Measurements from ENCODE around the gene DLG2. TPM values are rescaled to one million over a fixed set of nuclear protein-coding genes. Genes with fewer than 3 reads are reported as not detected.

DLG2 gene
- total and polyA plus RNA-seq, 2 donors (not counting 3 experiments of a cell fraction or from before 2014, with no cell fraction given): 0.15 to 1.1 TPM

DNA sequence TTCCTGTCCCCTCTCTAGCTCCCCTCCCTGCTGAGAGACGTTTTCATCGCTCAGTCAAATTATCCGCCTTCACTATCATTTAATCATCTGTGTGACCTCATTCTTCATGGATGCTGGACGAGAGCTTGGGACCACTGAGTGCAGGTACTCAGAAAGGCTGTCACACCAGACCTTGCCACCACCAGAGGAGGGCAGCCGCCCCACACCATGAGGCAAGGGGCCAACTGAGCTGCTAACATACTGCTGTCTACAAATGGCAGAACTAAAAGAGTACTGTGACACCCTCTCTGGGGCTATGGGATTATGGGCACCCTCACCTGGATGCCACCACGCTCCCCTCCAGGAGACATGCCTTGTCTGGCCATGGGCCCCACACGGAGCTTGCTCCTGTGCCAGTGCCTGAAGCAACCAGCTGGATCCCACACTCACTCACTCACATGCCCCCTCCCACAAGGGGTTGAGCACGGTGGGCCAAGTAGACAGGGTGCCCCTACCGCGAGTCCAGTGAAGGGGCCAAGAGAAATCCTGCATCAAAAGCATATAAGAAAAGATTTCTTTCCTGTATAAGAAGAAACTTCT is 1670.9 kb downstream of the DLG2 start:
- intact Hi-C loops (cut with micrococcal nuclease) (no loop called here), dilution Hi-C loops (cut with MboI; ENCODE audit: extremely low pct_ligation_motif_present, low sequenced_read_pairs) (no loop called here)
- no peaks in the 10 kb centered on the region for H3K36me3 ChIP-seq (ENCODE audit: control insufficient read depth in 2 of 2, extremely low read depth in 1 of 2, insufficient read depth in 2 of 2, low read length in 2 of 2)
- FAIRE-seq: no peak
- no TSS peak for BruUV-seq (replicated peaks)
- no peak overlapping the region for H3K4me2 ChIP-seq (ENCODE audit: insufficient read depth, low read length)
- POLR2A ChIA-PET: no interaction called here
- DNase-seq (ENCODE audit: low read depth, low spot score): no peak
- H3K79me2 ChIP-seq (ENCODE audit: control insufficient read depth, insufficient read depth, low read length): no peaks in the 10 kb centered on the region
- H3K9me1 ChIP-seq (replicated peaks; ENCODE audit: control insufficient read depth, extremely low read depth, insufficient read depth, low read length): no peaks in the 10 kb centered on the region
- no peaks in the 10 kb centered on the region for H3K9me3 ChIP-seq (replicated peaks; ENCODE audit: control insufficient read depth, insufficient read depth, low read length)
- H3K4me1 ChIP-seq (ENCODE audit: control insufficient read depth, extremely low read depth, insufficient read depth, low read length): no peaks in the 10 kb centered on the region
- TF ChIP-seq POLR2A (IDR thresholded peaks at IDR 0.05; ENCODE audit: low read depth, low read length) (no peak), GATA2 (IDR thresholded peaks at IDR 0.05; ENCODE audit: insufficient read depth, insufficient read length, low read depth, low read length) (no peak)
- H2AFZ ChIP-seq (ENCODE audit: low read depth, low read length): no peak overlapping the region
- CTCF ChIA-PET: no interaction called here
- no peaks in the 10 kb centered on the region for H3K27me3 ChIP-seq (ENCODE audit: control insufficient read depth in 2 of 2, insufficient read depth in 2 of 2, low read length in 2 of 2)
- H3K4me3 ChIP-seq (replicated peaks in 1 of 3; ENCODE audit: insufficient read depth in 1 of 3, low read depth in 1 of 3, low read length in 3 of 3): no peak overlapping the region
- H3K27ac ChIP-seq (ENCODE audit: insufficient read depth, low read depth, low read length): no peak overlapping the region
- no peak overlapping the region for H3K9ac ChIP-seq (replicated peaks; ENCODE audit: extremely low read depth, insufficient read depth, low read length)
- no peaks in the 10 kb centered on the region for H4K20me1 ChIP-seq (replicated peaks; ENCODE audit: control insufficient read depth, extremely low read depth, insufficient read depth, low read length)

DNA sequence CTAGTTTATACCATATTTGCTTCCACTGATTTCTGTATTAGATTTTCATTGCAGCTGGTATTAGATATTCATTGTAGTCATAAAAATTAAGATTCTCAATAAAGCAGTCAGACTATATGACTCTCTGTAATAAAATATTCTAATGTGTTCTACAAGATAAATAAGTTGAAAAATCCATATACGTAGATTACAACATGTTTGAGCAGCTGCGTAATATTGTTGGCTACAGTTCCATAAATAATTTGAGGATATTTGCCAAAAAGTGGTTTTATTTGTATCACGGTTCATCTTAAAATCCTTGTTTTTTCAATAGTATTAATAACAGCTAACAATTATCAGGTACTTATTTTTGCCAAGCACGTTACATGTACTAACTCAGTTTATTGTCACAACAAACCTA is 1672.4 kb downstream of the DLG2 start:
- H4K20me1 ChIP-seq (replicated peaks; ENCODE audit: control insufficient read depth, extremely low read depth, insufficient read depth, low read length): no peaks in the 10 kb centered on the region
- no peaks in the 10 kb centered on the region for H3K36me3 ChIP-seq (ENCODE audit: control insufficient read depth in 2 of 2, extremely low read depth in 1 of 2, insufficient read depth in 2 of 2, low read length in 2 of 2)
- no peak overlapping the region for H3K4me2 ChIP-seq (ENCODE audit: insufficient read depth, low read length)
- ChIA-PET POLR2A (no interaction called here), CTCF (no interaction called here)
- H3K4me3 ChIP-seq (replicated peaks in 1 of 3; ENCODE audit: insufficient read depth in 1 of 3, low read depth in 1 of 3, low read length in 3 of 3): no peak overlapping the region
- intact Hi-C loops (cut with micrococcal nuclease): no loop called here
- no peak for TF ChIP-seq POLR2AphosphoS5 (IDR thresholded peaks at IDR 0.05; ENCODE audit: insufficient read depth, low read depth, low read length)
- TF ChIP-seq, protein P1, sequence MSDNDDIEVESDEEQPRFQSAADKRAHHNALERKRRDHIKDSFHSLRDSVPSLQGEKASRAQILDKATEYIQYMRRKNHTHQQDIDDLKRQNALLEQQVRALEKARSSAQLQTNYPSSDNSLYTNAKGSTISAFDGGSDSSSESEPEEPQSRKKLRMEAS (IDR thresholded peaks at IDR 0.05; ENCODE audit: insufficient read depth, insufficient read length): no peak
- no peak for TF ChIP-seq GATA2 (IDR thresholded peaks at IDR 0.05; ENCODE audit: insufficient read depth, insufficient read length, low read depth, low read length)
- no peaks in the 10 kb centered on the region for H3K9me1 ChIP-seq (replicated peaks; ENCODE audit: control insufficient read depth, extremely low read depth, insufficient read depth, low read length)
- no peak overlapping the region for H3K9ac ChIP-seq (replicated peaks; ENCODE audit: extremely low read depth, insufficient read depth, low read length)
- H3K9me3 ChIP-seq (replicated peaks; ENCODE audit: control insufficient read depth, insufficient read depth, low read length): no peaks in the 10 kb centered on the region
- dilution Hi-C loops (cut with MboI; ENCODE audit: extremely low pct_ligation_motif_present, low sequenced_read_pairs): no loop called here
- H3K27ac ChIP-seq (ENCODE audit: insufficient read depth, low read depth, low read length): no peak overlapping the region
- no peaks in the 10 kb centered on the region for H3K4me1 ChIP-seq (ENCODE audit: control insufficient read depth, extremely low read depth, insufficient read depth, low read length)
- FAIRE-seq: no peak
- DNase-seq (ENCODE audit: low read depth, low spot score): no peak
- BruUV-seq (replicated peaks): no TSS peak
- H2AFZ ChIP-seq (ENCODE audit: low read depth, low read length): no peak overlapping the region
- no peaks in the 10 kb centered on the region for H3K27me3 ChIP-seq (ENCODE audit: control insufficient read depth in 2 of 2, insufficient read depth in 2 of 2, low read length in 2 of 2)
- no peaks in the 10 kb centered on the region for H3K79me2 ChIP-seq (ENCODE audit: control insufficient read depth, insufficient read depth, low read length)
